GM23248 (cell line): Measurements from ENCODE around the gene BRD2. TPM values are rescaled to one million over a fixed set of nuclear protein-coding genes. Genes with fewer than 3 reads are reported as not detected.
A peak's percentile ranks its signal among the peaks of the same experiment; 100 is the strongest.

Experiments
- DNase-seq: peaks from one replicate; pipeline ENCODE4 v3.0.0-alpha.2; 2015
- H2AFZ ChIP-seq: fragments of 200-600 bp; sonication (generic); 2 replicates; pipeline ENCODE4 v1.6.1; 2016; ENCODE audit warnings: antibody characterized with exemption
- H3F3A ChIP-seq: fragments of 200-600 bp; sonication (generic); 2 replicates; pipeline ENCODE4 v1.6.1; 2016; ENCODE audit warnings: mild to moderate bottlenecking, antibody characterized with exemption, mixed run types; ENCODE audit not compliant: insufficient read depth
- H3K27ac ChIP-seq: fragments of 200-600 bp; sonication (generic); 2 replicates; pipeline ENCODE4 v1.5.1; 2016; ENCODE audit warnings: mild to moderate bottlenecking
- H3K27me3 ChIP-seq: fragments of 200-600 bp; sonication (generic); replicated peaks from 2 replicates; pipeline ENCODE4 v1.6.1; 2016; ENCODE audit warnings: mild to moderate bottlenecking; ENCODE audit not compliant: insufficient read depth
- H3K36me3 ChIP-seq: fragments of 200-600 bp; sonication (generic); 2 replicates; pipeline ENCODE4 v1.6.1; 2016; ENCODE audit warnings: low read depth, mild to moderate bottlenecking
- H3K4me1 ChIP-seq: fragments of 200-600 bp; sonication (generic); 2 replicates; pipeline ENCODE4 v1.6.1; 2016; ENCODE audit warnings: mild to moderate bottlenecking; ENCODE audit not compliant: insufficient read depth
- H3K4me2 ChIP-seq: fragments of 200-600 bp; sonication (generic); one replicate; pipeline ENCODE4 v1.6.1; 2016; ENCODE audit warnings: mild to moderate bottlenecking; ENCODE audit not compliant: unreplicated experiment
- H3K4me3 ChIP-seq: fragments of 200-600 bp; sonication (generic); 2 replicates; pipeline ENCODE4 v1.5.1; 2016; ENCODE audit warnings: mild to moderate bottlenecking
- H3K79me2 ChIP-seq: fragments of 200-600 bp; sonication (generic); 2 replicates; pipeline ENCODE4 v1.6.1; 2016; ENCODE audit warnings: mild to moderate bottlenecking; ENCODE audit not compliant: insufficient read depth
- H3K9ac ChIP-seq: fragments of 200-600 bp; sonication (generic); 2 replicates; pipeline ENCODE4 v1.6.1; 2016; ENCODE audit warnings: mild to moderate bottlenecking
- H3K9me2 ChIP-seq: fragments of 200-600 bp; sonication (generic); 2 replicates; pipeline ENCODE4 v1.6.1; 2016; ENCODE audit warnings: mixed run types, mild to moderate bottlenecking, moderate library complexity; ENCODE audit not compliant: insufficient read depth
- H3K9me3 ChIP-seq: fragments of 200-600 bp; sonication (generic); one replicate; pipeline ENCODE4 v1.6.1; 2017; ENCODE audit warnings: low read depth
- H4K20me1 ChIP-seq: fragments of 200-600 bp; sonication (generic); 2 replicates; pipeline ENCODE4 v1.6.0; 2016; ENCODE audit not compliant: insufficient read depth
- EZH2 ChIP-seq: fragments of 200-600 bp; sonication (generic); IDR thresholded peaks from 2 replicates; pipeline ENCODE4 v1.6.1; 2018; ENCODE audit warnings: antibody characterized with exemption, mild to moderate bottlenecking; ENCODE audit not compliant: insufficient read depth, poor library complexity, severe bottlenecking
- EZH2phosphoT487 ChIP-seq: fragments of 200-600 bp; sonication (generic); IDR thresholded peaks from 2 replicates; pipeline ENCODE4 v1.6.1; 2018; ENCODE audit warnings: antibody characterized with exemption, moderate library complexity, mild to moderate bottlenecking, low read depth; ENCODE audit not compliant: insufficient read depth
- WGBS, 2 experiments: methylation state at CpG; one replicate each; pipeline ENCODE4 v1.1.6; 2015 to 2017; ENCODE audit warnings: low lambda C conversion rate in 2 of 2, low coverage in 1 of 2; ENCODE audit errors: missing lambda C conversion rate in 2 of 2; 5-methylcytosine and 5-hydroxymethylcytosine counted together
- in situ Hi-C: fragments of 300-500 bp; cut with MboI; formaldehyde crosslinking; loops from 2 replicates; pipeline ENCODE4 v1.15.0; 2020
- polyA plus RNA-seq: library from polyadenylated mRNA; unstranded; fragments of >200 nt; fragmentation: Nextera tagmentation; extraction: Ambion mirVana; gene quantifications from 2 replicates; pipeline ENCODE4 v1.2.1, GENCODE V29; 2016
- total RNA-seq: library from RNA; depleted of rRNA; stranded (reverse); fragments of >200 nt; shearing (Covaris generic); gene quantifications from 2 replicates; pipeline ENCODE4 v1.2.3, GENCODE V29; 2014

Gene BRD2
- total and polyA plus RNA-seq, 2 experiments from 2014 or later = 85.4 to 105 TPM

GRCh38 chr6:32980488-32981038, 12.2 kb downstream of the BRD2 start:
- Histone ChIP-seq H3K4me1 (peaks cover 7% of the 10 kb centered on the region), H3F3A (peaks cover 94% of the 10 kb centered on the region), H3K4me3 (no peak overlapping the region), H2AFZ (no peak overlapping the region), H3K27me3 (no peaks in the 10 kb centered on the region), H3K9me2 (no peaks in the 10 kb centered on the region), H4K20me1 (peaks cover 25% of the 10 kb centered on the region), H3K4me2 (no peak overlapping the region), H3K79me2 (peaks cover 65% of the 10 kb centered on the region), H3K9ac (no peak overlapping the region), H3K9me3 (no peaks in the 10 kb centered on the region), H3K27ac (peak overlapping the region; percentile 29), H3K36me3 (peaks cover 70% of the 10 kb centered on the region)
- in situ Hi-C loops = loop anchor here (10.0 kb wide), 1 partner anchor 86 kb away; no protein-coding TSS in a partner anchor
- DNase-seq = peak; percentile 50
- TF ChIP-seq EZH2phosphoT487 (no peak), EZH2 (no peak)
- WGBS, 2 experiments = 49 to 51% methylated on average over 11 of the region's 11 CpGs

- Histone ChIP-seq H3K4me1 (peaks cover 2% of the 10 kb centered on the region; the same call in 1 of the 2 replicates), H3K4me3 (no peak overlapping the region), H3K27me3 (no peaks in the 10 kb centered on the region), H3K9me2 (no peaks in the 10 kb centered on the region), H3F3A (peaks cover 78% of the 10 kb centered on the region), H3K27ac (peak overlapping the region; percentile 29; the same call in 1 of the 2 replicates), H4K20me1 (peaks cover 12% of the 10 kb centered on the region), H2AFZ (no peak overlapping the region), H3K36me3 (peaks cover 54% of the 10 kb centered on the region), H3K4me2 (no peak overlapping the region), H3K9me3 (no peaks in the 10 kb centered on the region), H3K9ac (peak overlapping the region; percentile 4; the same call in 1 of the 2 replicates), H3K79me2 (peaks cover 49% of the 10 kb centered on the region)
- whole genome bisulfite sequencing, 2 experiments = 30 to 43% methylated on average over 8 of the region's 8 CpGs
- in situ Hi-C loops = loop anchor here (10.0 kb wide), 1 partner anchor 87 kb away; no protein-coding TSS in a partner anchor
- TF ChIP-seq EZH2phosphoT487 = no peak
- no peak for TF ChIP-seq EZH2
- DNase-seq = peak; percentile 41
Observed at GRCh38 chr6:32982084-32982701, 13.8 kb downstream of the BRD2 start.

GRCh38 chr6:32982702-32983492, 14.5 kb downstream of the BRD2 start:
- in situ Hi-C loops = loop anchor here (10.0 kb wide), 1 partner anchor 88 kb away; no protein-coding TSS in a partner anchor
- Histone ChIP-seq H3K79me2 (peaks cover 42% of the 10 kb centered on the region), H2AFZ (no peak overlapping the region), H4K20me1 (peaks cover 8% of the 10 kb centered on the region; the same call in 1 of the 2 replicates), H3K9ac (no peak overlapping the region), H3K4me3 (no peak overlapping the region), H3K9me3 (no peaks in the 10 kb centered on the region), H3K27ac (peak overlapping the region; percentile 29; the same call in 1 of the 2 replicates), H3K36me3 (peaks cover 47% of the 10 kb centered on the region), H3K4me2 (no peak overlapping the region), H3K9me2 (no peaks in the 10 kb centered on the region), H3K27me3 (no peaks in the 10 kb centered on the region), H3F3A (peaks cover 71% of the 10 kb centered on the region), H3K4me1 (no peaks in the 10 kb centered on the region)
- TF ChIP-seq EZH2 (no peak), EZH2phosphoT487 (no peak)
- WGBS, 2 experiments = 41 to 46% methylated on average over 6 of the region's 6 CpGs
- no peak for DNase-seq

- Histone ChIP-seq H3K9ac (no peak overlapping the region), H4K20me1 (peaks cover 7% of the 10 kb centered on the region; the same call in 1 of the 2 replicates), H3K9me3 (no peaks in the 10 kb centered on the region), H3K9me2 (no peaks in the 10 kb centered on the region), H3K4me3 (no peak overlapping the region), H3F3A (peaks cover 65% of the 10 kb centered on the region), H3K79me2 (peaks cover 36% of the 10 kb centered on the region), H2AFZ (no peak overlapping the region), H3K36me3 (peaks cover 41% of the 10 kb centered on the region), H3K4me1 (no peaks in the 10 kb centered on the region), H3K27me3 (no peaks in the 10 kb centered on the region), H3K4me2 (no peak overlapping the region), H3K27ac (peak overlapping the region; percentile 29)
- WGBS, 2 experiments = 88 to 95% methylated on average over 1 of the region's 1 CpG
- TF ChIP-seq EZH2 (no peak), EZH2phosphoT487 (no peak)
- in situ Hi-C loops = loop anchor here (10.0 kb wide), 1 partner anchor 89 kb away; no protein-coding TSS in a partner anchor
- DNase-seq = no peak
Observed at GRCh38 chr6:32983493-32983848, 15.1 kb downstream of the BRD2 start.
